HepG2 (cell line): ENCODE measurements around the gene PRKN.

Experiments used
- HNRNPH1 ChIP-seq: fragments of 200-400 bp; formaldehyde crosslinking; optimal IDR thresholded peaks from 2 replicates; pipeline ENCODE3; 2017; ENCODE audit warnings: mild to moderate bottlenecking, low read depth, low read length
- NAIF1 ChIP-seq: sonication (generic); formaldehyde crosslinking; IDR thresholded peaks from 2 replicates; pipeline ENCODE4 v1.5.0; 2020; ENCODE audit warnings: mild to moderate bottlenecking, missing genetic modification reagents, borderline replicate concordance
- POLR2A ChIP-seq, 2 experiments: IDR thresholded peaks; 2 replicates each; pipeline ENCODE4 v1.6.1; 2011; ENCODE audit warnings: low read depth in 2 of 2, low read length in 2 of 2, mild to moderate bottlenecking in 1 of 2, moderate library complexity in 1 of 2; ENCODE audit not compliant: insufficient read depth in 1 of 2
- TCF7L2 ChIP-seq: IDR thresholded peaks from 2 replicates; pipeline ENCODE4 v1.6.1; 2011; ENCODE audit warnings: mild to moderate bottlenecking, low read depth, low read length, moderate library complexity
- TF ChIP-seq, protein P1 (sequence below): fragments of 450-650 bp; IDR thresholded peaks from 2 replicates; pipeline ENCODE4 v1.6.1; 2017
- TF ChIP-seq, protein P2 (sequence below): sonication (generic); formaldehyde crosslinking; IDR thresholded peaks from 2 replicates; pipeline ENCODE4 v1.5.0; 2020; ENCODE audit warnings: mild to moderate bottlenecking, missing genetic modification reagents

DNA sequence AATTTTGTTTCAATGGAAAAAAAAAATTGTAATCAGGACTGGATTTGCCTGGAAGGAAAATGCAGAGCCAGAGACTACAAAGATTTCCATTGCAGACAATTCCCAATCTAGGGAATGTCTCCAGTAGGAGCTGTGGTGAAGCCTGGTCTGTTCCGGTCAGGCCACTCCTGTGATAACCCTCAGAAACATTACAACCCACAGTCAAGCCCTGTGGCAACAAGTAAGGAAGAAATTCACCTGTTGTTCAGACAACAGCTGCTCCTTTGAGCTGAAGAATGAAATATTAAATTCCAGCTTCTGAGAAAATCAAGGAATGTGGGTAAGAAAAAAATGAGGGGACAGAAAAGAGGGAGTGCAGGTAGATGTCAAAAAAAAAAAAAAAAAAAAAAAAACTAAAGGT is 8.0 kb downstream of the PRKN start:
- no peak for TF ChIP-seq POLR2A (IDR thresholded peaks at IDR 0.05; ENCODE audit: insufficient read depth in 1 of 2, low read depth in 2 of 2, low read length in 2 of 2)
- TF ChIP-seq, protein P1, sequence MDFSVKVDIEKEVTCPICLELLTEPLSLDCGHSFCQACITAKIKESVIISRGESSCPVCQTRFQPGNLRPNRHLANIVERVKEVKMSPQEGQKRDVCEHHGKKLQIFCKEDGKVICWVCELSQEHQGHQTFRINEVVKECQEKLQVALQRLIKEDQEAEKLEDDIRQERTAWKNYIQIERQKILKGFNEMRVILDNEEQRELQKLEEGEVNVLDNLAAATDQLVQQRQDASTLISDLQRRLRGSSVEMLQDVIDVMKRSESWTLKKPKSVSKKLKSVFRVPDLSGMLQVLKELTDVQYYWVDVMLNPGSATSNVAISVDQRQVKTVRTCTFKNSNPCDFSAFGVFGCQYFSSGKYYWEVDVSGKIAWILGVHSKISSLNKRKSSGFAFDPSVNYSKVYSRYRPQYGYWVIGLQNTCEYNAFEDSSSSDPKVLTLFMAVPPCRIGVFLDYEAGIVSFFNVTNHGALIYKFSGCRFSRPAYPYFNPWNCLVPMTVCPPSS, result no peak
- no peak for TF ChIP-seq NAIF1
- no peak for TF ChIP-seq HNRNPH1
- no peak for TF ChIP-seq TCF7L2
- TF ChIP-seq, protein P2, sequence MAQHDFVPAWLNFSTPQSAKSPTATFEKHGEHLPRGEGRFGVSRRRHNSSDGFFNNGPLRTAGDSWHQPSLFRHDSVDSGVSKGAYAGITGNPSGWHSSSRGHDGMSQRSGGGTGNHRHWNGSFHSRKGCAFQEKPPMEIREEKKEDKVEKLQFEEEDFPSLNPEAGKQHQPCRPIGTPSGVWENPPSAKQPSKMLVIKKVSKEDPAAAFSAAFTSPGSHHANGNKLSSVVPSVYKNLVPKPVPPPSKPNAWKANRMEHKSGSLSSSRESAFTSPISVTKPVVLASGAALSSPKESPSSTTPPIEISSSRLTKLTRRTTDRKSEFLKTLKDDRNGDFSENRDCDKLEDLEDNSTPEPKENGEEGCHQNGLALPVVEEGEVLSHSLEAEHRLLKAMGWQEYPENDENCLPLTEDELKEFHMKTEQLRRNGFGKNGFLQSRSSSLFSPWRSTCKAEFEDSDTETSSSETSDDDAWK (CRISPR knock-in tag), result no peak
